ENCODE data around the gene REXO5.
"Not testable (repeated sequence)": the region's sequence is repeated elsewhere in the genome, so short reads cannot be mapped to it uniquely, and the experiment has no call there.

REXO5 gene

DNA sequence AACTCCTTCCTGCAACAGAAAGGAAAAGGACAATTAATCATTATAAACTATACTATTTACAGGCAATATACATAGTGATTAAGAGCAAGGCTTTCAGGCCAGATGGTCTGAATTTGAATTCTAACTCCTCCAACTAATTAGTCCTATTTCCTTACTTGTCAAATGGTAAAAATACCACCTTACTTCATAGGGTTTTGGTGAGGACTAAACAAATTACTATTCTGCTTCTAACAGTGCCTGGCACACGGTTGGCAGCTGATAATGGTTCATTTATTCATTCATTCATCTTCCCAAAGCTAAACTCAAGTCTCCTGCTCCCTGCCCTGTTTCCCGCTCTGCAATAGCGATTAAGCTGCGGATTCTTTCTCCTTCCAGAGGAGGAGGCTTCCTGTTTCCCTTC is 54.0 kb downstream of the REXO5 start:
- Histone ChIP-seq H3K4me3 (ENCODE audit: low read length) (no peak overlapping the region), H3K9me3 (ENCODE audit: control insufficient read depth, insufficient read depth, low read length) (no peaks in the 10 kb centered on the region), H3K36me3 (ENCODE audit: control insufficient read depth, insufficient read depth, low read length) (no peaks in the 10 kb centered on the region), H3K27me3 (ENCODE audit: control insufficient read depth, insufficient read depth, low read length) (no peaks in the 10 kb centered on the region), H3K27ac (ENCODE audit: low read length) (no peak overlapping the region), H3K4me1 (ENCODE audit: control insufficient read depth, insufficient read depth, low read length) (peaks cover 2% of the 10 kb centered on the region; the same call in 1 of the 2 replicates)
- no peak for DNase-seq (ENCODE audit: low read depth, low spot score)
- no CpG with 5 or more reads among the region's 4 CpGs for WGBS (ENCODE audit: insufficient coverage, insufficient read length)

DNA sequence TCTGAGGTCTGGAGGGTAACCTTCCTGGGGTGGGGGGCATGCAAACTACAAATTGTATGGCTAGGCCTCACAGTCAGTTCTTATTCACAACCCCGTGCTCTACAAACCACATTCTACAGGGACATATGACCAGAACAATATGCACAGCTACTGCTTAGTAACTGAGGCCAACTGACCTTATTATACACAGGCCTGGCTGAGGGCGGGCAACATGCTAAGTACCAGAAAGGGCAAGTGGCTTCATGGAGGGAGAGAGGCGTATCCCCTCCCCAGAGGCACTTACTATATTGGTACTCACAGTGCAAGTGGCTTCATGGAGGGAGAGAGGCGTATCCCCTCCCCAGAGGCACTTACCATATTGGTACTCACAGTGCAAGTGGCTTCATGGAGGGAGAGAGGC is 54.7 kb downstream of the REXO5 start:
- not testable (repeated sequence) for DNase-seq (ENCODE audit: low read depth, low spot score); H3K9me3 ChIP-seq (ENCODE audit: control insufficient read depth, insufficient read depth, low read length); H3K27me3 ChIP-seq (ENCODE audit: control insufficient read depth, insufficient read depth, low read length); H3K4me3 ChIP-seq (ENCODE audit: low read length); H3K36me3 ChIP-seq (ENCODE audit: control insufficient read depth, insufficient read depth, low read length); H3K27ac ChIP-seq (ENCODE audit: low read length); H3K4me1 ChIP-seq (ENCODE audit: control insufficient read depth, insufficient read depth, low read length)
- no CpG with 5 or more reads among the region's 4 CpGs for WGBS (ENCODE audit: insufficient coverage, insufficient read length)

DNA sequence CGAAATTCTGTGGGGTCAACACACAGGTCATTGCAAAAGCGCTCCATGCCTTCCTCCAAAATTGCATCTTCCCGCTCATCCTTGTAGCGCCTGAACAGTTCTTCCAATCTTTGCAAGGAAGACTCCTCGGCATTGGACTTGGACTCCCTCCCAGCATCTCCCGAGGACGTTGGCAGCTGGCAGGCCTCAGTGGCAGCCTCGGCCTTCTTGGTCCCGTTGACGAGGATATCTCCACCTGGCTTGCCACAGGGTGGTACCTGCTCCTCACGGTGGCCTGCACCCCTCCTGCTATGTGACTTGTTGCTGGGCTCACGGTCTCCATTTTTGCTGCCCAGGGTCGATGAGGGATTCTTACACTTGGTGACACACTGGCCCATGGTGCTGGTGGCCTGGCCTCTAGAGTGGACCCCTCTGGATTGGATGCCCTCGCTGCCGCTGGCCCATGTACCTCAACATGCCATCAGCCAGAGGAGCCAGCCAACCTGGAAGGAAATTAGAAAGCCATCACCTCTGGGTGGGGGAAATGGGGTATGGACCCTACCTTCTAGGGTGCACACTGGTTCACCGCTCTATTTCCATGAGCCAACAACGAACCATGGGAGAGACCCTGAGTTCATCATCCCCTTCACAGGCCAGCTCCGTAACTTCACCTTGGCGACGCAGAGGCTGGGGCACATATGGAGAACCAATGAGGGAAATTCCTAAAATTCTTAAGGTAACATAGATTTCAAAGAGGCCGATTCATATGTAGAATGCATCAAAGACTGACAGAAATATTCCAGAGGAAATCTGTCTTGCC is 56.0 kb downstream of the REXO5 start:
- no peak for DNase-seq (ENCODE audit: low read depth, low spot score)
- no peaks in the 10 kb centered on the region for H3K27me3 ChIP-seq (ENCODE audit: control insufficient read depth, insufficient read depth, low read length)
- no CpG with 5 or more reads among the region's 21 CpGs for WGBS (ENCODE audit: insufficient coverage, insufficient read length)
- H3K4me3 ChIP-seq (ENCODE audit: low read length), result no peak overlapping the region
- H3K27ac ChIP-seq (ENCODE audit: low read length), result no peak overlapping the region
- no peaks in the 10 kb centered on the region for H3K36me3 ChIP-seq (ENCODE audit: control insufficient read depth, insufficient read depth, low read length)
- peaks cover 5% of the 10 kb centered on the region for H3K4me1 ChIP-seq (ENCODE audit: control insufficient read depth, insufficient read depth, low read length)
- no peaks in the 10 kb centered on the region for H3K9me3 ChIP-seq (ENCODE audit: control insufficient read depth, insufficient read depth, low read length)

DNA sequence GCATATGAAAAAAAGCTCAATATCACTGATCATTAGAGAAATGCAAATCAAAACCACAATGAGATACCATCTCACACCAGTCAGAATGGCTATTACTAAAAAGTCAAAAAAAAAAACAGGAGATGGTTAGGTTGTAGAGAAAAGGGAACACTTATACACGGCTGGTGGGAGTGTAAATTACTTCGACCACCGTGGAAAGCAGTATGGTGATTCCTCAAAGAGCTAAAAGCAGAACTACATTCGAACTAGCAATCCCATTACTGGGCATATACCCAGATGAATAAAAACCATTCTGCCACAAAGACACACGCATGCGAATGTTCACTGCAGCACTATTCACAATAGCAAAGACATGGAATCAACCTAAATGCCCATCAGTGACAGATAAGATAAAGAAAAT is 58.0 kb downstream of the REXO5 start:
- no CpG with 5 or more reads among the region's 6 CpGs for WGBS (ENCODE audit: insufficient coverage, insufficient read length)
- not testable (repeated sequence) for H3K4me1 ChIP-seq (ENCODE audit: control insufficient read depth, insufficient read depth, low read length)

DNA sequence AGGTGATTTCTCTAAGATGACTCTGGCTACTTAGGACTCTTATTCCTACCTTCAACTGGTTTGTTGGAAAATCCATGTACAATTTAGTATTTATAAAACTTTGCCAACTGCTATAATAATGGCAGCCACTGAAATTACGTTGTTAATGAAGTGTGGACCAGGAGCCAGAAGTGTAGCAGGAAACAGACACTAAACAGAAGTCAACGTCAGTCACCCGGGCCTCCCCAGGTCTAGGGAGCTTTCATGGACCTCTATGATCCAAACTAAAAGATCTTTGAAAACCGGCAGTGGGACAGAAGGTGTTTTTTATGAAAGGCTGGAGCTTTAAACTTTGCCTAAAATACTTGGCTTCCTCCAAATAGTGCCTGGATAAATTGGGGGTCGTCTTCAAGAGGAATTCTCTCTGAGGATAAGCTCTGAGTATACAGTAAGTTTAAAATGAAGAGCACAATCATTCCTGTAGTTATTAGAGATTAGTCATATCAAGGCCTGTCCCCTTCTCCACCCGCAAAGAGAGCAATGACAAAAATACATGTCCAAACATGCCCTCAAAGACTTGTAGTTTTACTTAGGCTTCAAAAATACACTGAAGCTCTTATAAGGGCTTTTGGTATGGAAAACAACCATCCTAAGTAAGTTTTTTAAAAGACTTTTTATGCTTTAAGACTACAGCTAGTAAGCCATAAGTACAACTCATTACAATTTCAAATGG is 59.2 kb downstream of the REXO5 start:
- no peak for DNase-seq (ENCODE audit: low read depth, low spot score)
- Histone ChIP-seq H3K27ac (ENCODE audit: low read length) (no peak overlapping the region), H3K4me3 (ENCODE audit: low read length) (no peak overlapping the region), H3K9me3 (ENCODE audit: control insufficient read depth, insufficient read depth, low read length) (no peaks in the 10 kb centered on the region), H3K27me3 (ENCODE audit: control insufficient read depth, insufficient read depth, low read length) (no peaks in the 10 kb centered on the region), H3K4me1 (ENCODE audit: control insufficient read depth, insufficient read depth, low read length) (peaks cover 5% of the 10 kb centered on the region), H3K36me3 (ENCODE audit: control insufficient read depth, insufficient read depth, low read length) (no peaks in the 10 kb centered on the region)
- no CpG with 5 or more reads among the region's 6 CpGs for WGBS (ENCODE audit: insufficient coverage, insufficient read length)

More for the DNA sequence above, 58.0 kb downstream of the REXO5 start:
- H3K9me3 ChIP-seq (ENCODE audit: control insufficient read depth, insufficient read depth, low read length); DNase-seq (ENCODE audit: low read depth, low spot score); H3K27ac ChIP-seq (ENCODE audit: low read length); H3K36me3 ChIP-seq (ENCODE audit: control insufficient read depth, insufficient read depth, low read length); H3K4me3 ChIP-seq (ENCODE audit: low read length); H3K27me3 ChIP-seq (ENCODE audit: control insufficient read depth, insufficient read depth, low read length): not testable (repeated sequence)

DNA sequence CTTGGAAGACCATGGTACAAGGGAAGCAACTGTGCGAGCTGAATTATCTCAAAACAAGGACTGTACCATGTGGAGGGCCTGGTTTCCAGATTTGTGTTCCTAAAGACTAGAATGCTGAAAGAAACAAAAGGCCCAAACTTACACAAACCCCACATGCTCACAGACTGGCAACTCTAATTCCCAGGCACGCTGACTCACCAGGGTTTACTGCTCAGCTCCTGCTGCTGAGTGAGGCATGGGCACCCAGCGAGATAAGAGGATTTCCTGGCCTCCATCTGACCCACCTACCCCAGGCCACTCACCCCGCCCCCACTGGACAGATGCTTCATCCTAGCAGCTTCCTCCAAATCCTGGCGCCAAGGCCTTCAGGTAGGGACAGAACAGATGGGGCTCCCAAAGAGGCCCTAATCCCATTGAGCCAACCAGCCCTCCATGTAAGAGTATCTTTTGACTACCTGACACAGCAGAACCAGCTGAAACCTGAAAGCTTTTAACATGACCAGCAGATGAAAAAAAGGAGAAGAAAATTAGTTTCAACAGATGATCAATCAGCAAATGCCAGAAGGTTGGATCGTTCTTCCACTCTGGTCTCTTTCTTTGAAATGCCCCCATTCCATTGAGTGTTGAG is 59.9 kb downstream of the REXO5 start:
- no peak overlapping the region for H3K27ac ChIP-seq (ENCODE audit: low read length)
- DNase-seq (ENCODE audit: low read depth, low spot score), result no peak
- no peaks in the 10 kb centered on the region for H3K36me3 ChIP-seq (ENCODE audit: control insufficient read depth, insufficient read depth, low read length)
- WGBS (ENCODE audit: insufficient coverage, insufficient read length), result no CpG with 5 or more reads among the region's 6 CpGs
- H3K4me3 ChIP-seq (ENCODE audit: low read length), result no peak overlapping the region
- no peaks in the 10 kb centered on the region for H3K9me3 ChIP-seq (ENCODE audit: control insufficient read depth, insufficient read depth, low read length)
- peaks cover 5% of the 10 kb centered on the region for H3K4me1 ChIP-seq (ENCODE audit: control insufficient read depth, insufficient read depth, low read length)
- H3K27me3 ChIP-seq (ENCODE audit: control insufficient read depth, insufficient read depth, low read length), result no peaks in the 10 kb centered on the region

DNA sequence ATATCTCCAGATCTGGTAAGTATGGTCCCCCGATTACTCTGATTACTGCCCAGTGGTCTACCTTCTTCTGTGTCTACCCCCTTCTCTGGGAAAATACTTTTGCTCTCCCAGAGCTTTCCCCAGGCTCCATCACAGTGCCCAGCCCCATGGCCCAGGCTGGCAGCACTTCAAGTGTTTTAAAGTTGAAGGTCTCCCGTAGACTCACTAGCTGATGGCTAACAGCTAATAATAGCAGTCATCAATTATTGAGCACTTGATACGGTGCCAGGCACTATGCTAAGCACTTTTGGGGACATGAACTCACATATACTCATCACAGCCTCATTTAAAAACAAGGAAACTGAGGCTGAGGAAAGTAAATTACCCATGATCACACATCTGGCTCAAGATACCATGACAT is 60.5 kb downstream of the REXO5 start:
- Histone ChIP-seq H3K27me3 (ENCODE audit: control insufficient read depth, insufficient read depth, low read length) (no peaks in the 10 kb centered on the region), H3K27ac (ENCODE audit: low read length) (no peak overlapping the region), H3K4me1 (ENCODE audit: control insufficient read depth, insufficient read depth, low read length) (peaks cover 5% of the 10 kb centered on the region), H3K36me3 (ENCODE audit: control insufficient read depth, insufficient read depth, low read length) (no peaks in the 10 kb centered on the region), H3K4me3 (ENCODE audit: low read length) (no peak overlapping the region), H3K9me3 (ENCODE audit: control insufficient read depth, insufficient read depth, low read length) (no peaks in the 10 kb centered on the region)
- no CpG with 5 or more reads among the region's 3 CpGs for WGBS (ENCODE audit: insufficient coverage, insufficient read length)
- DNase-seq (ENCODE audit: low read depth, low spot score), result no peak

DNA sequence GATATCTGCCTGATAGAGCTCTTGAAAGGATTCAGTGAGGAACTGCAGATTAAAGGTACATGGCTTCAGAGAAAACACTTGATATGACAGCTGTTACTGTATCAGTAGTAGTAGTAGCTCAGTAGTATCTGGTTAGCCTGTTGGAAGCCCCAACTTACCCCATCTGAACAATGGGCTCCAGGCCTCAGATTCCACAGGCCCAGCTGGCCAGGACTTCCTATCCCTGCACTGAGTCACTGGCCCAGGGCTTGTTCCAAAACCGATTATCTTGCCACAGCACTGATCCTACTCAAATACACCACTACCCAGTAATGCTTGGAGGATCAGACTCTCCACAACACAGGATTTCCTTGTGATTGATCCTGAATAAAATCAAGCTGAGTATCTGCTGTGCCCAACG is 61.3 kb downstream of the REXO5 start:
- WGBS (ENCODE audit: insufficient coverage, insufficient read length), result no CpG with 5 or more reads among the region's 2 CpGs
- Histone ChIP-seq H3K4me3 (ENCODE audit: low read length) (no peak overlapping the region), H3K27ac (ENCODE audit: low read length) (no peak overlapping the region), H3K36me3 (ENCODE audit: control insufficient read depth, insufficient read depth, low read length) (no peaks in the 10 kb centered on the region), H3K4me1 (ENCODE audit: control insufficient read depth, insufficient read depth, low read length) (peaks cover 4% of the 10 kb centered on the region), H3K9me3 (ENCODE audit: control insufficient read depth, insufficient read depth, low read length) (no peaks in the 10 kb centered on the region), H3K27me3 (ENCODE audit: control insufficient read depth, insufficient read depth, low read length) (no peaks in the 10 kb centered on the region)
- no peak for DNase-seq (ENCODE audit: low read depth, low spot score)

DNA sequence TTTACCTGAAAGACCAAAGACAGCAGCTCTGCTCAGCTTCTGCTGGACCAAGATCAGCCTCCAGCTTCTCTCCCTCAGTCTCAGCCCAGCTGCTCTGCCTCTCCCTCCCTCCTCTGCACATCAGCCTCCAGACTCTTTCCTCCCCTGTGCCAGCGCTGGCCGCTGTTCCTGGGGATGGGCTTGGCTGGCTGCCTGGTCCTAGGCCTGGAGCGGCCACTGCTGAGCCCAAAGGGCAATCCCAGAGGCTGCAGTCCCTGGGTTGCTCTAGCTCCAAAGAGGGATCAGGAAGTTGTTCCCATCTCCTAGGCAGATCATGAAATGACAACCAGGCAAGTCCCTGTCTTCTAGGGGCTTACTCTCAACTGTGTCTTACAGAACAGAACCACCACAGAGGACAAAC is 62.6 kb downstream of the REXO5 start:
- peaks cover 4% of the 10 kb centered on the region for H3K4me1 ChIP-seq (ENCODE audit: control insufficient read depth, insufficient read depth, low read length)
- no peak for DNase-seq (ENCODE audit: low read depth, low spot score)
- no peak overlapping the region for H3K27ac ChIP-seq (ENCODE audit: low read length)

DNA sequence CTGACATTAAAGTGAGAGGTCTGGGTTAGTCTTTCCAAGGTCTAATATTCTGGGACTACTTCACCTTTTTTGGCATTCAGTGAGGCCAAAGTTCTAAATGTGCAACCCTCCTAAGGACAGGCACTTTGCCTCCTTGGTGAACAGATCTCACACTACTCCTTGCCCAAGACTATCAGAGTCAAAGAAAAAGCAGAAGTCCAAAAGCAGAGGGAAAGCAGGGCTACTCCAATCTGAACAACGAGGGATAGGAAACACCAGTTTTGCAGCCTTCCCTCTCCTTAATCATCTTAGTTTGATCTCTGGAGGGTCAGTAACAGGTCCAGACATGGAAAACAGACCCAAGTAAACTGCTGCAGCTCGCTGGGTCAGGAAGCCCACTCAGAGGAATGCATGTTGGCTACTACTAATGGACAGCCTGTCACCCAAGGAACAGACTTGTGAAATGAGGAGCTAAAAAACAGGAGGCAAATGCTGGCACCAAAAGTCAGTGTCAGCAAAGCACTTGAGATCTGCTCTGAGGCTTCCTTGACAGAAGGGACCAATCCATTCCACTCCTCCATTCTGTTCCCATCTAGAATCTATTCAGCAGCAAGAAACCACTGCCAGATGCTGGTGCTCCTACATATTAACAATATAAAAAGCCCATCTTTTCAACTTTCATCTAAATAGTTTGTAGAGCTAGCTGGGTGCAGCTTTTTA is 63.9 kb downstream of the REXO5 start:
- DNase-seq (ENCODE audit: low read depth, low spot score), result no peak
- H3K36me3 ChIP-seq (ENCODE audit: control insufficient read depth, insufficient read depth, low read length), result no peaks in the 10 kb centered on the region
- no peaks in the 10 kb centered on the region for H3K9me3 ChIP-seq (ENCODE audit: control insufficient read depth, insufficient read depth, low read length)
- H3K4me3 ChIP-seq (ENCODE audit: low read length), result no peak overlapping the region
- no peak overlapping the region for H3K27ac ChIP-seq (ENCODE audit: low read length)
- no CpG with 5 or more reads among the region's 2 CpGs for WGBS (ENCODE audit: insufficient coverage, insufficient read length)
- H3K27me3 ChIP-seq (ENCODE audit: control insufficient read depth, insufficient read depth, low read length), result no peaks in the 10 kb centered on the region
- H3K4me1 ChIP-seq (ENCODE audit: control insufficient read depth, insufficient read depth, low read length), result peaks cover 4% of the 10 kb centered on the region

More for the DNA sequence above, 62.6 kb downstream of the REXO5 start:
- no peaks in the 10 kb centered on the region for H3K27me3 ChIP-seq (ENCODE audit: control insufficient read depth, insufficient read depth, low read length)
- no peaks in the 10 kb centered on the region for H3K36me3 ChIP-seq (ENCODE audit: control insufficient read depth, insufficient read depth, low read length)
- H3K4me3 ChIP-seq (ENCODE audit: low read length), result no peak overlapping the region
- WGBS (ENCODE audit: insufficient coverage, insufficient read length), result no CpG with 5 or more reads among the region's 3 CpGs
- no peaks in the 10 kb centered on the region for H3K9me3 ChIP-seq (ENCODE audit: control insufficient read depth, insufficient read depth, low read length)

Measured in iPS DF 6.9 (cell line).